Bone marrow (tissue), 2 donors: ENCODE results near the gene DDX59.
"Not testable (repeated sequence)": the region's sequence is repeated elsewhere in the genome, so short reads cannot be mapped to it uniquely, and the experiment has no call there.

ENCODE experiments used
- DNase-seq, 2 donors: peaks; one replicate each; lab custom pipeline; 2025; lab: John Stamatoyannopoulos, UW

Gene DDX59

GRCh38 chr1:200670242-200671118 is 773 bp upstream of the DDX59 start:
- DNase-seq, result peak in 1 of 2 donors; percentile 44

- no peak for DNase-seq
These were observed 993 bp downstream of the DDX59 start for GRCh38 chr1:200668514-200669313.

DNA sequence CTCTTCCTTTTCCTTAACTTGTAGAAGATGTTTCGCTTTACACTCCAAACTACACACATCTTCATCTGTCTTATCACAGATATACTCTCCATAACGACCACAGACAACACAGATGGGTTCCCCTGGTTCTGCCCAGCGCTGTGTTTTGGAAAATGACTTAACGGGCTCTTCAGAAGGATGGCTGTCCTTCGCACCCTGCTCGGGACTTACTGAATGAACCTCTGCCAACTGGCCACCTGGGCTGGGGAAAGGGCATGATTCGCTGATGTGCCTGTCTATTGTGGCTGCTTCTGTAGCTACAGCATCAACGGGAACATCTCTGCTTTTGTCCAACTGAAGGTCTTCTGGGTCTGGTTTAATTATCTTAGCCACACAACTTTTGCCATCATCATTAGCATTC is 3.4 kb downstream of the DDX59 start:
- no peak for DNase-seq

- DNase-seq, result no peak
These were observed 3.8 kb downstream of the DDX59 start for GRCh38 chr1:200665861-200666260.

DNA sequence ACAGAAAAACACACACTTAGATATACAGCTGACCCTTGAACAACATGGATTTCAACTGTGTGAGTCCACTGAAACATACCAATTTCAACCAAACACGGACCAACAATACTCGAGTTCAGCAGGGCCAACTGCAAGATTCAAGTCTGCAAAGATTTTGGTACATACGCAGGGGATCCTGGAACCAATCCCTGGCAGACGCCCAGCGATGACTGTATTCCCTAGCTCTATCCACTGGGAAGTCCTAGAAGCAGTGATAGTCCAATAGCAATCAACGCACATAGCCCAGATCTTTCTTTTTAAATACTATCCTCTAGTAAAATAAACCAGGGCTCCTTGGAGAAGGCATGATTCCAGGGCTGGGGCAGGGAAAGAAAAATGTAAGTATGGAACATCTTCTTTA is 9.0 kb downstream of the DDX59 start:
- no peak for DNase-seq

DNA sequence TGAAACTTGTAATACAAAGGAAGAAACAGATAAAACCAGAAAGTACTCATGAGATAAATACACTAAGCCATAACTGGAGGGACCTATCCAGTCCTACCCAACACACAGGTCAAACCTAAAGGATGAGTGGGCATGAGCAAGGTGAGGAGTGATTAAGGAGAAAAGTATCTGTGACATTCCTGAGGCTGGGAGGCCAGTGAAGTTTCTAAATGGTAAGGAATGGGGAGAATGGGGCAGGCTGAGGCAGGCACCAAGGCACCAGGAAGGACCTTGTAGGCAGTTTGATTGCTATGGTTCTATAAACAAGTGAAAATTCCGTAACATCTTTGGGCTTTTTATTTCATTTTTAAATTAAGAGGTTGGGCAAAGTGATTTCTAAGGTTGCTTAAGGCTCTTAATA is 10.4 kb downstream of the DDX59 start:
- DNase-seq, result no peak

DNA sequence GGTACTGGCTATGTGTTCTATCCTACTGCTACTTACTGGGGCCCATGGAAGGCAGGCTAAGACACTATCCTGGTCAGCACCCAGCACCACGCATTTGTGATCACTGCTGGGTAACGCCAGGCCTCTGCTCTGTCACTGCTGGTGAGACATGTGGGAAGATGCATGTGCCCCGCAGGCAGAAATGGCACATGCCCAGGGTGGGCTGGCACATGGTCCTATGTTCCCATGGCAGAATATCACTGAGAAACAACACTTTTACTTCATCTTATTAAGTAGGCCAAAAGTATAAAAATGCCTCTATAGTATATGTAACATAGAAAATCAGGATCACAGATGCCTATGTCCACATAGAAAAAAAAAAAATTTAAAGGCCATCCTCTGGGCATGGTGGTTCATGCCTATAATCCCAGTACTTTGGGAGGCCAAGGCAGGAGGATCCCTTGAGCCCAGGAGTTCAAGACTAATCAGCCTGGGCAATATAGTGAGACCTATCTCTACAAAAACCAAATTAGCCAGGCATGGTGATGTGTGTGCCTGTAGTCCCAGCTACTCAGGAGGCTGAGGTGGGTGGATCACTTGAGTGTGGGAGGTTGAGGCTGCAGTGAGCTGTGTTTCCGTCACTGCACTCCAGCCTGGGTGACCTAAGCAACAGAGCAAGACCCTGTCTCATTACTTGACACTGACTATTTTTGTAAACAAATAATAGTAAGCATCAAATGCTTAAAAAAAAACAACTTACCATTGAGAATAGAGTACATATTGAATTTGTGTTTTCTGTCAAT is 11.5 kb downstream of the DDX59 start:
- no peak for DNase-seq

- DNase-seq, result peak in 1 of 2 donors; percentile 63
These were observed 15.0 kb downstream of the DDX59 start for GRCh38 chr1:200654660-200655059.

- peak in 1 of 2 donors; percentile 87 for DNase-seq
These were observed 16.7 kb downstream of the DDX59 start for GRCh38 chr1:200653022-200653462.

DNA sequence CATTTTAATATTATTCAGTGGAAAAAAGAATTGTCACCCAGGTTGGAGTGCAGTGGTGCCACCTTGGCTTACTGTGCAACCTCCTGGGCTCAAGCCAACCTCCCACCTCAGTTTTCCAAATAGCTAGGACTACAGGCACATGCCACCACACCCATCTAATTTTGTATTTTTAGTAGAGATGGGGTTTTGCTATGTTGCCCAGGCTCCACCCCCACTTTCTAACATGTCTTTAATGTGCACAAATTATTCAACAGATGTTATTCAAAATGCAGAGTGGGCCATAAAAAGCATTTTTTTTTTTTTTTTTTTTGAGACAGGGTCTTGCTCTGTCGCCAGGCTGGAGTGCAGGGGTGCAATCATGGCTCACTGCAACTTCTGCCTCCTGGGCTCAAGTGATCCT is 17.3 kb downstream of the DDX59 start:
- no peak for DNase-seq

GRCh38 chr1:200646515-200646914 is 23.2 kb downstream of the DDX59 start:
- DNase-seq, result no peak

DNA sequence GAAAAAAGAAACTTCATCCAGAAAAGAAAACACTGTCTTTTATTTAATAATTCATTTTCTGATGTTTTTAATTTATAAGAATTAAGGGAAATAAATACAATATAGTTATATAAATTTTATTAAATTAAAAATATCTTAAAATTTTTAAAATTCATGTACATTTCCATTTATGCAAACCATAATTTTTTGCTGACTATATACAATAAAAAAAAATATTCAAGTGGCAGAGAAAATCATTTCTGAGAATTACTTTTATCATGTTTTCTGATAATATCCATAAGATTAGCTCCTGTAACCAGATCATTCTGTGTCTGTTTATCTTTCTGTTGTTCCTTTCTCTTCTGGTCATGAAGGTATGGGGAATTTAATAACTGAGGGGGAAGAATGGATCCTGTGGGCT is 25.7 kb downstream of the DDX59 start:
- DNase-seq, result no peak

DNA sequence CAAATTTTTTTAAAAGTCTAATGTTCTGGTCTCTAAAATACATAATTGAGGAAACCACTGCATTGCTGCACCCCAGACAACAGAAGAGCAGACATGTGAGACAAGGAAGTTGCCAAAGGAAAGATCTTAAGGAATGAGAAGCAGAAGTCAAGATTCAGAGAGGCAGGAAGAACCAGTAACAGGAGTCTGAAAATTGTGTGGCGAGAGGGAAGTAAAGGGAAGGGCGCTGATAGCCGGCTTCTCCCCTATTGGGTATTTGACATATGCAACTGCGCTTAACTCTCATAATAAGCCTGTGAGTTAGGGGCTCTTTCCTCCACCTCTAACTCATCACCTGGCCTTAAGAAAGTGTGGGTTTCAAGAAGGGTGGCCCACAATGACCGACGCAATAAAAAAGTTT is 27.2 kb downstream of the DDX59 start:
- peak in 1 of 2 donors; percentile 46 for DNase-seq

DNA sequence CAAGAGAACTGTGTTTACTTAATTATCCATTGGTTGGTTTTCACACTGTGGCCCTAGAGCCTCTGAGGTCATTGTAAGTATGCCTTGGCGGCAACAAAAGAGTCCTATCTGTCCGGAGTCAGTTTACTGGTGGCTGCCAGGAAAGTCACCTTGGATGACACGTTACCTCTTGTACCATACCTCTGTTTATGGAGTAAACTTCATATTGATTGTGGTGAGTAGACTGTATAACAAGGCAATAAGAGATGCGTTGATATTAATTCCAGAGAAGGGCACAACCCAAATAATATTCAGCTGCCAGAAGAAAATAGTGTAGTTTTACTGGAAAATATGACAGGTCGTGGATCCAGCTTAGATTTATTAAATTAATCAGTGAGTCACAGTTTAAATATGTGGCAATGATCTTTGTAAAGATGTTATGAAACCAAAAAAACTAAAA is 28.7 kb downstream of the DDX59 start:
- no peak for DNase-seq

DNA sequence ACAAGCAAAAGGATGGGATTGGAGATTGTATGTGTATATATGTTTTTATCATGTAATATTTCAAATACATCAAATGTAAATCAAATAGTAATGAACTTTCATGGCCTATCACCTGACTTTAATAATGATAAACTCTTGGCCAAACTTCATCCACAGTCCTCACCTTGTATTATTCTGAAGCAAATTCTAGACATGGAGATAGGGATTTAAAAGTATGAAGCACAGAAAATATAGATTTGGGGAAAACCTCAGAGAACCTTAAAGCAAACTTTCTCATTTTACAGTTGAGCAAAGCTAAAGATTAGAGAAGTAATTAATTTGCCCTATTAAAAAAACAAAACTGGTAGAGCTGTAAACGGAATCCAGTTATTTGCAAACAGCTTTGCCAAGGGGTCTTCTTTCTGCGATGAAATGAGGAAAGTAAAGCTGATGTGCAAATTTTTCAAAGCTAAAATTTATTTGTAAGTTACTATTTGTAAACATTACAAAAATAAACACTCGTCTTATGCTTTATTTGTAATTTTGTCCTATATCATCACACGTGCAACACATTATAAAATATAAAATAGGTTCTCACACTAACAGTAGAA is 29.2 kb downstream of the DDX59 start:
- DNase-seq, result no peak

DNA sequence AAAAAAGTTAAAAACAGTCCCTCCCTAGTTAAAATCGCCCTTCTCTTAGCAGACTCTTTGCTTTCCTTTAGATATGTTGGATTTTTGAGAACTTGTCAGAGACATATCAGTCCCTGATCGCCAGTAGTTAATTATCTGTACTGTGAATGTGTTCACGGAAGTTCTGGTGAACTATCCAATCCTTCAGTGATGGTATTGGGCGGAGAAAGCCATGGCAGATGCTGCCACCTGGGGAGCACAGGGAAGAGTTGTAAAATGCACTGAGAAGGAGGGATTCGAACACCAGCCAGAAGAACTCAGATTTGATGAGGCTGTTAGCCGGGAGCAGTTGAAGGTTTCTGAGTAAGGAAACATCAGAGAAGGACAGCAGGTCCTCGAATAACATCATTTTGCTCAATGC is 31.6 kb downstream of the DDX59 start:
- DNase-seq, result no peak

GRCh38 chr1:200636681-200637080 is 33.0 kb downstream of the DDX59 start:
- DNase-seq, result no peak

DNA sequence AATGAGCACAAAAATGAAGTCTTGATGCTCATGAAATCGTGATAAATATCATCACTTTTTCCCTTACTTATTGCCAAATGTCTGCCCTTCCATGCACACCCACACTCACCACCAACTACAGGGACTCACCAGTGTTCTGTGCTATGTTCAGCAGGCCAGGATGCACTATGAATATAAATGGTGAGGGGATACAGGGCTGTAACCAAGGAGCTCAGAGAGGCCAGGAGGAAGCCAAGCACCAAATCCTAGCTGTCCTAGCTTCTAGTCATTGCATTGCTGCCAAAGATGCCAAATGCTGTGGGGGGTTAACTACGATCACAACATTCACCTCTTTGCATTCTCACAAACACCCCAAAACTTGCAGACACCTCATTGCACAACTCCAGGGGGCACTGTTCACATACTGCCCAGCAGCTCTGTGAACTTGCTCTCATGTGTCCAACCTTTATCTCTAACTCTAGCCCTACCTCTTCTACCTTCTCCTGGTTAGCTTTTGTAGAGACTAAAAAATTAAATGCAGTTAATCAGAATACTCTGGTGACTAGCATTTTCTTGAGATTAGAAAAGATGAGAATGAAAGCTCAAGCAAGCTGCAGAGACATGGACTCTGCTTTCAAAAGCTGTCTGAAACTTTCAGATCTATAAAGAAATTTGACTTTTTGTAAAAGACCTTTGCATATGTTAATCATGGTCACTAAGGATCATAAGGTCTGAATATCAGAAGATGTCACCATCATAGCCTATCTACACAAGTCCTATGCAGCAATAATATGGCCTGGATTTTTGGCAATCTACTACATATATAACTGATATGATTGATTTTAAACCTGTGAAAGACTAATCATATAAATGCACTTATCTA is 35.2 kb downstream of the DDX59 start:
- DNase-seq, result no peak

DNA sequence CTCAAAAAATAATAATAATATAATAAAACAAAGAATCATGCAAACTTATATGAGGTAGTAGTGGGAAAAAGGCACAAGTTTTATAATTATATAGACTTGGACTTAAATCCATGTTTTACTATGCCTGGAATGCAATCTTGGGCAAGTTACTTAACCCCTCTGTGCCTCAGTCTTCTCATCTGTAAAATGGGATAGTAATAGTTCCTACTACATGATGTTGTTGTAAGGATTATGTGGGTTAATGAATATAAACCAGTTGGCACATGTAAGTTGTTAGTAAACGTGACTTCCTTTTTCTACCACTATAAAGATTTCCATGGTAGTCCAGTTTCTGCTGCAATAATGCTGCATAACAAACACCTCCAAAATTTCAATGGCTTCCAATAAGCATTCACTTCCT is 38.3 kb downstream of the DDX59 start:
- no peak for DNase-seq

DNA sequence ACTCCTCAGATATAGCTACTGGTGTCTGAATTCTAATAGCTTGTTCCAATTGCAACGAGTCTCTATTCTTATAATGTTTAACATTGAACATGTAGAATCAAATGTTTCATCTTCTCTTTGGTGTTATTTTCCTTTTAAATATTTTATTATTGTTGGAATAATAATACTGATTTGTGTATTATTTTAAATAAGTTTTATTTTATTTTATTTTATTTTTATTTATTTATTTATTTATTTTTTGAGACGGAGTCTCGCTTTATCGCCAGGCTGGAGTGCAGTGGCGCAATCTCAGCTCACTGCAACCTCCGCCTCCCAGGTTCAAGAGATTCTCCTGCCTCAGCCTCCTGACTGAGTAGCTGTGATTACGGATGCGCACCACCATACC is 39.2 kb downstream of the DDX59 start:
- DNase-seq, result not testable (repeated sequence)
